Stimulated activated CD8-positive, alpha-beta memory T cell treated with anti-CD3 and anti-CD28 coated beads, Interleukin-15, amount 100 ng/mL, for 4 hours (primary cell): ENCODE results near the gene COL11A2.
"Not testable (repeated sequence)": the region's sequence is repeated elsewhere in the genome, so short reads cannot be mapped to it uniquely, and the experiment has no call there.

ENCODE experiments used
- DNase-seq, 2 donors: peaks; one replicate each; pipeline ENCODE4 v3.0.0-alpha.2; 2020; ENCODE audit warnings: low read depth in 2 of 2

COL11A2 gene

GRCh38 chr6:33192105-33192646, at the start of gene COL11A2:
COL11A2 (minus strand) TSS chr6:33192467; CDS start chr6:33192240, 227 bp downstream.
- DNase-seq = no peak

- no peak for DNase-seq
Measured at GRCh38 chr6:33241968-33242367, 49.7 kb upstream of the COL11A2 start.

DNA sequence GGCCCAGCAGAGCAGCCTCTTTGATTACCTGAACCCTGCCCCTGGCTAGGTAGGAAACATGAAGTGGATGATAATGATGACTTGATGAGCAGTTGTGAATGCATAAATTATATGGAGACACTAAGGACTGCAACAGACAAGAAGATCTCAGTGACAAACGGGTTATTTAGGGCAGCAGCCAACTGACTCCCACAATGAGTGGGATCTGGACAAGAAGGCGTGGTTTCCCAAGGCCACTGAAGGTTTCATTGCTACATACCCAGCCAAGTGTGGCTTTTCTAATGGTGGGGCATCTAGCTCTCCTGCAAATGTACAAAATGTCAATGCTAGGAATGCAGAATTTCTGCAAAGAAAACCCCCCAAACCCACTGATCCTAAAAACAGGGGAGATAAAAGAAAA, 45.5 kb upstream of the COL11A2 start:
- DNase-seq = no peak

- DNase-seq = no peak
Measured at GRCh38 chr6:33236852-33237251, 44.6 kb upstream of the COL11A2 start.

GRCh38 chr6:33236328-33236727, 44.1 kb upstream of the COL11A2 start:
- DNase-seq = no peak

DNA sequence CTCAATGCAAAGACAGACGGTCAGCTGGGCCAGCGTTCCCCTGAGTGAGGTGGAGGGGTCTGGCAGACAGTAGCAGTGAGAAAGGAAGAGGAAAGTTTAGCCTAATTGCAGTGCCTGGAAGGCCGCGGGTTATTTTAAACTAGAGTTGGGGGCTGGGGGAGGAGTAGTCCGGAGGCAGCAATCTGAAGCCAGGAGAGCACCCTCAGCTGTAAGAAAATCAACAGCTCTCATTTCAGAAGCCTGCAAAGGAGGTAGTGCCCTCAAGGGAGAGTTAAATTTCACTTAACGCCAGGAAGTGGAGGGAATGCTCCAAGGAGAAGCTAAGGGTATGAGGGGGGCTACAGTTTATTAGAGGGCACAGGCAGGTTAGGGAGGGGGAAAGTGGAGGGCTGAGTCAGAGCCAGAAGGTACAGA, 43.0 kb upstream of the COL11A2 start:
- no peak for DNase-seq

DNA sequence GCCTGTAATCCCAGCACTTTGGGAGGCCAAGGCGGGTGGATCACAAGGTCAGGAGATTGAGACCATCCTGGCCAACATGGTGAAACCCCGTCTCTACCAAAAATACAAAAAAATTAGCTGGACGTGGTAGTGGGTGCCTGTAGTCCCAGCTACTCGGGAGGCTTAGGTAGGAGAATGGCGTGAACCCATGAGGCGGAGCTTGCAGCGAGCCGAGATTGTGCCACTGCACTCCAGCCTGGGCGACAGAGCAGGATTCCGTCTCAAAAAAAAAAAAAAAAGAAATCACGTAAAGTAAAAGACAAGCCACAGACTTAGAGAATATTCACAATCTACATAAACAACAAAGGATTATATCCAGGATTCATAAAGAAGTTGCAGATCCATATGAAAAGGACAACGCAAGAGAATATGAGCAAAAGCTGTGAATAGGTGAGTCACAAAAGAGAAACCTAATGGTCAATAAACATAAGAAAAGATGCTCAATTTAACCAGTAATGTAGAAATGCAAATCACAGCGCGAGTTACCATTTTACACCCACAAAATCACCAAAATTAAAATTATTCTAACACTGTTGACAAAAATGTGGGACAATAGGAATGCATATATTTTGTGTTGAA, 34.3 kb upstream of the COL11A2 start:
- not testable (repeated sequence) for DNase-seq

GRCh38 chr6:33217681-33218080, 25.4 kb upstream of the COL11A2 start:
- DNase-seq = no peak

GRCh38 chr6:33217246-33217645, 25.0 kb upstream of the COL11A2 start:
- DNase-seq = no peak

DNA sequence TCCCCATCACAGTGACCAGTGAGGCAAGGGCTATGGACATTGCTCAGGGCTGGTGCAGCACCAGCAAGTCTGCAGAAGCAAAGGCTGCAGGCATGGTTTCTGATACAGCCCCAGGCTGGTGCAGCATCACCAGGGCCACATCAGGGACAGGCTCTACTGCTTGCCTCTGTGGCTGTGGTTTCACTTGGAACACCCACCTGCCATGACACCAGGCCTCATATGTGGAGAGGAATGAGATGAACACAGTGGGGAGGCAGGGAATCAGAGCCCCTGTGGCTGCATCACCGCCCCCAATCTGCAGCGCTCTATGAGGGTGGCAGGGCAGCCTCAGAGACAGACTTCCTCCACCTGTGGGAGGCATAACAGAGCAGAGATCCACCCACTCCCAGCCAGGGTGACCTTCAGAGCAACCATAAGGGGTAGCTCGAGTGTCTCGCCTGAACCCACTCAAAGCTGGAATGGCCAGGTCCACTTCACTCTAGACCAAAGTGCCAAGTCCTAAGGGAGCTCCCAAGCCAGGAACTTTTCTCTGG, 23.9 kb upstream of the COL11A2 start:
- DNase-seq = no peak

GRCh38 chr6:33215271-33216116, 23.2 kb upstream of the COL11A2 start:
- DNase-seq = no peak

GRCh38 chr6:33213989-33214335, 21.7 kb upstream of the COL11A2 start:
- no peak for DNase-seq

DNA sequence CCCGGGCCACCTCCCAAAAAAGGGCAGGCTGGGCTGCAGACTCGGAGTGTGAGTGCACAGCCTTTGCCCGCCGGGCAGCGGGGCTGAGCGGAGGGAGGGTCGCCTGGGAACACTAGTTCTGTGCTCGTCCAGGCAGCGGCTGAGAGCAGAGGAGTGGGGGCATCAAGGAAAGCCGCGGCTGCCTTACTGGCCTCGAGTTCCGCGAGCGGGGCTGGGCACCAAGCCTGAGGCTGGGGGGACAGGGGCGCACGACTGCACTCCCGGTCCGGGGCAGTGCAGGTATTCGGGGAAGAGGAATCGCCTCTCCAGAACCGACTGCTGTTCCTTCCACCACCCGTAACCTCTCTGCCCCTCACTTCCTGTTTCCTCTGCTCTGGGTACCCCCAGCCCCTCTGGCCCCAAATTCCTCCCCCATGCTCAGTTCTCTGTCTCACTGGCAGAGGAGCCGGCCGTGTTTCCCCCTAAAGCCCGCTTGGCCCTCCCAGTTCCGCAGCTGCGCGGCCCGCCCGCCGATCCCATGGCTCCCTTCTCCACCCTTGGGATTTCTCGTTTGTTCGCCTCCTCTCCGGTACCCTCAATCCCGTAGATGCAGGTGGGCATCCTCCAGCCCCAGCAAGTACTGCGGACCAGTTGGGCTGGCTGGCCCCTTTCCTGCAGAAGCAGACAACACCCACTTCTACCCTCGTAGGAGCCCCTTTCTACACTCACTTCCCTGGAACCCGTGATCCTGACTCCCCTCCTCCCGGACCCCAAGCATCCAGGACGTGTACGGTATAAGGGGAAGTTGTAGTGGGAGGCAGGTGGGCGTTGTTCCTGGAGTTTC, 21.1 kb upstream of the COL11A2 start:
- DNase-seq = no peak

GRCh38 chr6:33212857-33213165, 20.5 kb upstream of the COL11A2 start:
- no peak for DNase-seq

GRCh38 chr6:33211666-33212422, 19.6 kb upstream of the COL11A2 start:
- no peak for DNase-seq

DNA sequence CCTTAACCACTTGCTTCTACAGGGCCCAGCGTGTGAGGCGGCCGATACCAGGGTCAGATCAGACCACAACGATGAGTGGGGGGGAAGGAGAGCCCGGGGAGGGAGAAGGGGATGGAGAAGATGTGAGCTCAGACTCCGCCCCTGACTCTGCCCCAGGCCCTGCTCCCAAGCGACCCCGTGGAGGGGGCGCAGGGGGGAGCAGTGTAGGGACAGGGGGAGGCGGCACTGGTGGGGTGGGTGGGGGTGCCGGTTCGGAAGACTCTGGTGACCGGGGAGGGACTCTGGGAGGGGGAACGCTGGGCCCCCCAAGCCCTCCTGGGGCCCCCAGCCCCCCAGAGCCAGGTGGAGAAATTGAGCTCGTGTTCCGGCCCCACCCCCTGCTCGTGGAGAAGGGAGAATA, 18.9 kb upstream of the COL11A2 start:
- no peak for DNase-seq

DNA sequence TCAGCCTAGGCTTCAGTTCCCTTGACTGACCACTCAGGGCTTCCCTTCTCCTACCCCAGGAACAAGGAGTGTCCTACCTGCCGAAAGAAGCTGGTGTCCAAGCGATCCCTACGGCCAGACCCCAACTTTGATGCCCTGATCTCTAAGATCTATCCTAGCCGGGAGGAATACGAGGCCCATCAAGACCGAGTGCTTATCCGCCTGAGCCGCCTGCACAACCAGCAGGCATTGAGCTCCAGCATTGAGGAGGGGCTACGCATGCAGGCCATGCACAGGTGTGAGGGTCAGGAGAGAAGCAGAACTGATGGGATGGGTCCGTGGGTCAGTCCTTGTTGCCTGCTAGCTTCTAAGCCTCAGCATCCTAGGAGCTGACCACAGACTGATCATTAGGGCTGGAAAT, 17.6 kb upstream of the COL11A2 start:
- DNase-seq = no peak

GRCh38 chr6:33208091-33208967, 16.1 kb upstream of the COL11A2 start, which contains the start of gene RING1:
RING1 (plus strand) TSS chr6:33208500; CDS start chr6:33208823, 323 bp downstream.
- DNase-seq = peak; percentile 73 to 77

- DNase-seq = no peak
Measured at GRCh38 chr6:33207552-33208090, 15.4 kb upstream of the COL11A2 start.
